HCT116 (cell line): ENCODE measurements around the gene RNF4. TPM values are rescaled to one million over a fixed set of nuclear protein-coding genes. Genes with fewer than 3 reads are reported as not detected.

ENCODE experiments used
- ATAC-seq: fragments of 200-7000 bp; cut with Tn5 transposase; 2 replicates; pipeline ENCODE4 v1.9.1; 2020; ENCODE audit warnings: mild to moderate bottlenecking, moderate library complexity
- BruUV-seq: library from RNA; stranded (reverse); fragments of 400-500 nt; replicated peaks from 2 replicates; lab custom pipeline; 2021; lab: Mats Ljungman, UMichigan
- CTCF ChIA-PET: fragments of 300-600 bp; sonication (Branson Sonifier 250); formaldehyde crosslinking; loops from one replicate; lab custom pipeline; 2021; ENCODE audit warnings: antibody characterized with exemption; lab: Charles Lee
- POLR2A ChIA-PET: fragments of 300-600, 350-600 bp; sonication (Branson Sonifier 250); formaldehyde crosslinking; loops from one replicate; lab custom pipeline; 2021; ENCODE audit warnings: antibody characterized with exemption; lab: Charles Lee
- RAD21 ChIA-PET, 2 experiments: fragments of 300-600 bp; sonication (Branson Sonifier 250); formaldehyde crosslinking; loops; one replicate each; lab custom pipeline; 2023; ENCODE audit warnings: low total read pairs in 2 of 2; ENCODE audit not compliant: uncharacterized antibody in 2 of 2, unreplicated experiment in 2 of 2, low non-redundant PET in 1 of 2; lab: Charles Lee
- DNase-seq: peaks from one replicate; pipeline ENCODE4 v3.0.0-alpha.2; 2010; ENCODE audit warnings: low read depth, low spot score
- H2AFZ ChIP-seq: fragments of 200-600 bp; shearing (Covaris generic), sonication (generic); 2 replicates; pipeline ENCODE4 v1.6.1; 2017; ENCODE audit warnings: low read depth, mixed run types, mixed read lengths, antibody characterized with exemption, low read length; ENCODE audit not compliant: poor library complexity, severe bottlenecking
- H3K27ac ChIP-seq: 2 replicates; pipeline ENCODE4 v1.5.1; 2012; ENCODE audit warnings: low read depth, low read length
- H3K27me3 ChIP-seq: fragments of 200-600 bp; sonication (generic); 2 replicates; pipeline ENCODE4 v1.6.1; 2016; ENCODE audit warnings: mixed run types, low read length, mixed read lengths; ENCODE audit not compliant: insufficient read depth
- H3K36me3 ChIP-seq, 2 experiments: fragments of 200-500 bp in 1 of 2; fragments of 200-600 bp in 1 of 2; sonication (Bioruptor generic) in 1 of 2; sonication (generic) in 1 of 2; 2 replicates each; pipeline versions ENCODE4 v1.5.1 to v1.6.1; 2014 to 2016; ENCODE audit warnings: low read length in 2 of 2, inconsistent platforms in 1 of 2, mixed read lengths in 1 of 2, mixed run types in 1 of 2; ENCODE audit not compliant: insufficient read depth in 2 of 2, control insufficient read depth in 1 of 2
- H3K4me1 ChIP-seq, 2 experiments: fragments of 200-600 bp in 1 of 2; sonication (generic) in 1 of 2; 2 replicates each; pipeline versions ENCODE4 v1.5.1 to v1.6.1; 2012 to 2017; ENCODE audit warnings: low read length in 2 of 2, inconsistent platforms in 1 of 2, mild to moderate bottlenecking in 1 of 2, mixed read lengths in 1 of 2, mixed run types in 1 of 2, moderate library complexity in 1 of 2; ENCODE audit not compliant: insufficient read depth in 2 of 2, control insufficient read depth in 1 of 2
- H3K4me2 ChIP-seq: fragments of 200-600 bp; sonication (generic); 2 replicates; pipeline ENCODE4 v1.6.1; 2017; ENCODE audit warnings: mixed run types, low read length, mixed read lengths
- H3K4me3 ChIP-seq, 2 experiments: fragments of 200-600 bp in 1 of 2; sonication (generic) in 1 of 2; replicated peaks in 1 of 2; 2 replicates each; pipeline ENCODE4 v1.5.1; 2011 to 2016; ENCODE audit warnings: low read length in 2 of 2, control low read depth in 1 of 2, low read depth in 1 of 2, mild to moderate bottlenecking in 1 of 2, mixed read lengths in 1 of 2, mixed run types in 1 of 2
- H3K79me2 ChIP-seq: fragments of 200-600 bp; sonication (generic); 2 replicates; pipeline ENCODE4 v1.6.1; 2017; ENCODE audit warnings: mild to moderate bottlenecking, mixed run types, low read length, moderate library complexity, mixed read lengths; ENCODE audit not compliant: insufficient read depth
- H3K9ac ChIP-seq: fragments of 200-600 bp; sonication (generic); 2 replicates; pipeline ENCODE4 v1.6.1; 2016; ENCODE audit warnings: low read length, mixed read lengths
- H3K9me2 ChIP-seq: fragments of 200-600 bp; sonication (generic), shearing (Covaris generic); 2 replicates; pipeline ENCODE4 v1.6.1; 2017; ENCODE audit warnings: mixed run types, mild to moderate bottlenecking, moderate library complexity; ENCODE audit not compliant: insufficient read depth
- H3K9me3 ChIP-seq, 2 experiments: fragments of 200-500 bp in 1 of 2; fragments of 200-600 bp in 1 of 2; sonication (Bioruptor generic) in 1 of 2; sonication (generic) in 1 of 2; 2 replicates each; pipeline ENCODE4 v1.6.1; 2014 to 2017; ENCODE audit warnings: low read length in 2 of 2, mixed read lengths in 2 of 2, inconsistent platforms in 1 of 2, low read depth in 1 of 2, mild to moderate bottlenecking in 1 of 2, mixed run types in 1 of 2, moderate library complexity in 1 of 2; ENCODE audit not compliant: control insufficient read depth in 1 of 2, insufficient read depth in 1 of 2
- H4K20me1 ChIP-seq: fragments of 200-600 bp; sonication (generic), shearing (Covaris generic); 2 replicates; pipeline ENCODE4 v1.6.1; 2017; ENCODE audit warnings: mixed run types, mild to moderate bottlenecking, moderate library complexity; ENCODE audit not compliant: insufficient read depth
- CBX3 ChIP-seq: IDR thresholded peaks from 2 replicates; pipeline ENCODE4 v1.6.1; 2012; ENCODE audit warnings: low read depth
- CEBPB ChIP-seq: IDR thresholded peaks from 2 replicates; pipeline ENCODE4 v1.6.1; 2012; ENCODE audit warnings: low read depth
- ELF1 ChIP-seq: IDR thresholded peaks from 2 replicates; pipeline ENCODE4 v1.6.1; 2012; ENCODE audit warnings: low read depth, borderline replicate concordance
- EZH2phosphoT487 ChIP-seq: fragments of 200-600 bp; IDR thresholded peaks from 2 replicates; pipeline ENCODE4 v1.6.1; 2018; ENCODE audit warnings: antibody characterized with exemption, borderline replicate concordance
- FOSL1 ChIP-seq: IDR thresholded peaks from 2 replicates; pipeline ENCODE4 v1.6.1; 2012; ENCODE audit warnings: low read depth
- JUND ChIP-seq: IDR thresholded peaks from 2 replicates; pipeline ENCODE4 v1.6.1; 2012
- POLR2A ChIP-seq: IDR thresholded peaks from 2 replicates; pipeline ENCODE4 v1.7.0; 2011; ENCODE audit warnings: borderline replicate concordance; ENCODE audit not compliant: insufficient read depth, insufficient read length; ENCODE audit errors: extremely low read depth
- POLR2AphosphoS5 ChIP-seq: IDR thresholded peaks from 2 replicates; pipeline ENCODE4 v1.6.1; 2011; ENCODE audit warnings: mild to moderate bottlenecking, low read depth, low read length, moderate library complexity
- SIN3A ChIP-seq: IDR thresholded peaks from 2 replicates; pipeline ENCODE4 v1.6.1; 2012; ENCODE audit warnings: low read depth
- SRF ChIP-seq: IDR thresholded peaks from 2 replicates; pipeline ENCODE4 v1.6.1; 2012; ENCODE audit warnings: low read depth
- TCF7L2 ChIP-seq: IDR thresholded peaks from 2 replicates; pipeline ENCODE4 v1.7.0; 2011; ENCODE audit warnings: borderline replicate concordance, inconsistent platforms; ENCODE audit not compliant: insufficient read depth, insufficient read length; ENCODE audit errors: extremely low read depth
- ZFX ChIP-seq: fragments of 450-650 bp; IDR thresholded peaks from 2 replicates; pipeline ENCODE4 v1.6.1; 2017
- ZNF274 ChIP-seq: fragments of 200-500 bp; sonication (Bioruptor generic); IDR thresholded peaks from 2 replicates; pipeline ENCODE4 v1.6.1; 2014; ENCODE audit warnings: mild to moderate bottlenecking, low read depth, low read length, inconsistent platforms
- intact Hi-C: fragments of 100-400 bp; cut with micrococcal nuclease; formaldehyde crosslinking; loops from 2 replicates; pipeline ENCODE4 v1.10.0; 2022
- total RNA-seq: library from RNA; stranded (reverse); gene quantifications from one replicate; pipeline ENCODE4 v1.2.1, GENCODE V29; 2021; ENCODE audit not compliant: unreplicated experiment
- TF ChIP-seq, protein P1 (sequence below): IDR thresholded peaks from 2 replicates; pipeline ENCODE4 v1.6.1; 2012; ENCODE audit warnings: low read depth
- TF ChIP-seq, protein P2 (sequence below): IDR thresholded peaks from 2 replicates; pipeline ENCODE4 v1.6.1; 2011; ENCODE audit warnings: mild to moderate bottlenecking, low read length, moderate library complexity; ENCODE audit not compliant: insufficient replicate concordance; ENCODE audit errors: extremely low read depth
- TF ChIP-seq, protein P3 (sequence below): IDR thresholded peaks from 2 replicates; pipeline ENCODE4 v1.6.1; 2012
- TF ChIP-seq, protein P4 (sequence below), 3 experiments: fragments of 200-600 bp in 1 of 3; sonication (generic) in 1 of 3; IDR thresholded peaks in 2 of 3; conservative IDR thresholded peaks in 1 of 3; 2 replicates each; pipeline ENCODE4 v1.5.1; 2012 to 2017; ENCODE audit warnings: low read depth in 2 of 3, low read length in 2 of 3, antibody characterized with exemption in 1 of 3, borderline replicate concordance in 1 of 3, control low read depth in 1 of 3, mild to moderate bottlenecking in 1 of 3, mixed read lengths in 1 of 3, mixed run types in 1 of 3, moderate library complexity in 1 of 3; ENCODE audit not compliant: insufficient read depth in 1 of 3
- TF ChIP-seq, protein P5 (sequence below): IDR thresholded peaks from 2 replicates; pipeline ENCODE4 v1.6.1; 2012

Gene RNF4
- total RNA-seq, 1 experiment from 2014 or later = 62.3 TPM

DNA sequence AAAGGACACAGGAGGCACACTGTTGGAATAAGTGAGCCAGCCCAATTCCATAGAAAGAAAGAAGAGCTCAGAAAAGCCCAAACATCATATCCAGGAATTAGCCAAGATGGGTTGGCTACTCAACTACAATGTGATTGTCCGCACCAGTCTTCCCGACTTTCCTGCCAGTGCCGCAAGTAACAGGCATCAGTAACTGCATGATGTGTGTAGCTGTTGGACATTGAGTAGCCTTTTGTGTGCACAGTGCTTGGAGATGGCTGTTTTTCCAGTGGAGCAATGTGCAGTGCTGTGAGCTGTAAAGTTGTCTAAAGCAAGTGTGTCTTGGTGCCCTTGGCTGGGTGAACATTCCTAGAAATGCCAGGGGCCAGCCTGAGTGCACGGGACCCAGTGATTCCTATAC lies 38.4 kb downstream of the RNF4 start:
- CTCF ChIA-PET = interaction anchor here (1.3 kb wide), 1 partner anchor 287 kb away, joined by 3 read pairs; no protein-coding TSS in a partner anchor
- Histone ChIP-seq H3K79me2 (peaks cover 83% of the 10 kb centered on the region), H3K4me2 (no peak overlapping the region), H3K27me3 (no peaks in the 10 kb centered on the region), H4K20me1 (peaks cover 10% of the 10 kb centered on the region; the same call in 1 of the 2 replicates), H3K4me3 (no peak overlapping the region), H3K36me3 (peaks cover 34 to 50% of the 10 kb centered on the region in 2 experiments), H3K9me2 (no peaks in the 10 kb centered on the region), H3K9ac (no peak overlapping the region), H3K4me1 (no peaks in the 10 kb centered on the region), H3K27ac (no peak overlapping the region), H3K9me3 (no peaks in the 10 kb centered on the region), H2AFZ (no peak overlapping the region)
- BruUV-seq = no TSS peak
- POLR2A ChIA-PET = no interaction called here
- RAD21 ChIA-PET = no interaction called here
- TF ChIP-seq SRF (no peak), CEBPB (no peak), JUND (no peak), EZH2phosphoT487 (no peak), POLR2AphosphoS5 (no peak), ZFX (no peak), SIN3A (no peak), POLR2A (no peak), TCF7L2 (no peak), FOSL1 (no peak), ZNF274 (no peak), CBX3 (no peak), ELF1 (no peak)
- TF ChIP-seq, protein P1, sequence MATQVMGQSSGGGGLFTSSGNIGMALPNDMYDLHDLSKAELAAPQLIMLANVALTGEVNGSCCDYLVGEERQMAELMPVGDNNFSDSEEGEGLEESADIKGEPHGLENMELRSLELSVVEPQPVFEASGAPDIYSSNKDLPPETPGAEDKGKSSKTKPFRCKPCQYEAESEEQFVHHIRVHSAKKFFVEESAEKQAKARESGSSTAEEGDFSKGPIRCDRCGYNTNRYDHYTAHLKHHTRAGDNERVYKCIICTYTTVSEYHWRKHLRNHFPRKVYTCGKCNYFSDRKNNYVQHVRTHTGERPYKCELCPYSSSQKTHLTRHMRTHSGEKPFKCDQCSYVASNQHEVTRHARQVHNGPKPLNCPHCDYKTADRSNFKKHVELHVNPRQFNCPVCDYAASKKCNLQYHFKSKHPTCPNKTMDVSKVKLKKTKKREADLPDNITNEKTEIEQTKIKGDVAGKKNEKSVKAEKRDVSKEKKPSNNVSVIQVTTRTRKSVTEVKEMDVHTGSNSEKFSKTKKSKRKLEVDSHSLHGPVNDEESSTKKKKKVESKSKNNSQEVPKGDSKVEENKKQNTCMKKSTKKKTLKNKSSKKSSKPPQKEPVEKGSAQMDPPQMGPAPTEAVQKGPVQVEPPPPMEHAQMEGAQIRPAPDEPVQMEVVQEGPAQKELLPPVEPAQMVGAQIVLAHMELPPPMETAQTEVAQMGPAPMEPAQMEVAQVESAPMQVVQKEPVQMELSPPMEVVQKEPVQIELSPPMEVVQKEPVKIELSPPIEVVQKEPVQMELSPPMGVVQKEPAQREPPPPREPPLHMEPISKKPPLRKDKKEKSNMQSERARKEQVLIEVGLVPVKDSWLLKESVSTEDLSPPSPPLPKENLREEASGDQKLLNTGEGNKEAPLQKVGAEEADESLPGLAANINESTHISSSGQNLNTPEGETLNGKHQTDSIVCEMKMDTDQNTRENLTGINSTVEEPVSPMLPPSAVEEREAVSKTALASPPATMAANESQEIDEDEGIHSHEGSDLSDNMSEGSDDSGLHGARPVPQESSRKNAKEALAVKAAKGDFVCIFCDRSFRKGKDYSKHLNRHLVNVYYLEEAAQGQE = no peak
- TF ChIP-seq, protein P2, sequence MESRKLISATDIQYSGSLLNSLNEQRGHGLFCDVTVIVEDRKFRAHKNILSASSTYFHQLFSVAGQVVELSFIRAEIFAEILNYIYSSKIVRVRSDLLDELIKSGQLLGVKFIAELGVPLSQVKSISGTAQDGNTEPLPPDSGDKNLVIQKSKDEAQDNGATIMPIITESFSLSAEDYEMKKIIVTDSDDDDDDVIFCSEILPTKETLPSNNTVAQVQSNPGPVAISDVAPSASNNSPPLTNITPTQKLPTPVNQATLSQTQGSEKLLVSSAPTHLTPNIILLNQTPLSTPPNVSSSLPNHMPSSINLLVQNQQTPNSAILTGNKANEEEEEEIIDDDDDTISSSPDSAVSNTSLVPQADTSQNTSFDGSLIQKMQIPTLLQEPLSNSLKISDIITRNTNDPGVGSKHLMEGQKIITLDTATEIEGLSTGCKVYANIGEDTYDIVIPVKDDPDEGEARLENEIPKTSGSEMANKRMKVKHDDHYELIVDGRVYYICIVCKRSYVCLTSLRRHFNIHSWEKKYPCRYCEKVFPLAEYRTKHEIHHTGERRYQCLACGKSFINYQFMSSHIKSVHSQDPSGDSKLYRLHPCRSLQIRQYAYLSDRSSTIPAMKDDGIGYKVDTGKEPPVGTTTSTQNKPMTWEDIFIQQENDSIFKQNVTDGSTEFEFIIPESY = no peak
- TF ChIP-seq, protein P3, sequence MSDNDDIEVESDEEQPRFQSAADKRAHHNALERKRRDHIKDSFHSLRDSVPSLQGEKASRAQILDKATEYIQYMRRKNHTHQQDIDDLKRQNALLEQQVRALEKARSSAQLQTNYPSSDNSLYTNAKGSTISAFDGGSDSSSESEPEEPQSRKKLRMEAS = no peak
- TF ChIP-seq, protein P4, sequence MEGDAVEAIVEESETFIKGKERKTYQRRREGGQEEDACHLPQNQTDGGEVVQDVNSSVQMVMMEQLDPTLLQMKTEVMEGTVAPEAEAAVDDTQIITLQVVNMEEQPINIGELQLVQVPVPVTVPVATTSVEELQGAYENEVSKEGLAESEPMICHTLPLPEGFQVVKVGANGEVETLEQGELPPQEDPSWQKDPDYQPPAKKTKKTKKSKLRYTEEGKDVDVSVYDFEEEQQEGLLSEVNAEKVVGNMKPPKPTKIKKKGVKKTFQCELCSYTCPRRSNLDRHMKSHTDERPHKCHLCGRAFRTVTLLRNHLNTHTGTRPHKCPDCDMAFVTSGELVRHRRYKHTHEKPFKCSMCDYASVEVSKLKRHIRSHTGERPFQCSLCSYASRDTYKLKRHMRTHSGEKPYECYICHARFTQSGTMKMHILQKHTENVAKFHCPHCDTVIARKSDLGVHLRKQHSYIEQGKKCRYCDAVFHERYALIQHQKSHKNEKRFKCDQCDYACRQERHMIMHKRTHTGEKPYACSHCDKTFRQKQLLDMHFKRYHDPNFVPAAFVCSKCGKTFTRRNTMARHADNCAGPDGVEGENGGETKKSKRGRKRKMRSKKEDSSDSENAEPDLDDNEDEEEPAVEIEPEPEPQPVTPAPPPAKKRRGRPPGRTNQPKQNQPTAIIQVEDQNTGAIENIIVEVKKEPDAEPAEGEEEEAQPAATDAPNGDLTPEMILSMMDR (IDR thresholded peaks at IDR 0.05 in 2 of 3, conservative IDR thresholded peaks at IDR 0.05 in 1 of 3; ENCODE audit: borderline replicate concordance in 1 of 3, insufficient read depth in 1 of 3, low read depth in 2 of 3, low read length in 2 of 3) = no peak
- TF ChIP-seq, protein P5, sequence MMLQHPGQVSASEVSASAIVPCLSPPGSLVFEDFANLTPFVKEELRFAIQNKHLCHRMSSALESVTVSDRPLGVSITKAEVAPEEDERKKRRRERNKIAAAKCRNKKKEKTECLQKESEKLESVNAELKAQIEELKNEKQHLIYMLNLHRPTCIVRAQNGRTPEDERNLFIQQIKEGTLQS = no peak
- DNase-seq (no peak), ATAC-seq (no peak)
- intact Hi-C loops = no loop called here
